HG03103 (cell line): ENCODE measurements around the gene PRRC2A.
A peak's percentile ranks its signal among the peaks of the same experiment; 100 is the strongest.

Experiments used
- ATAC-seq: cut with Tn5 transposase; IDR thresholded peaks from one replicate; pipeline ENCODE4 v1.9.1; 2021; ENCODE audit warnings: low read depth; ENCODE audit not compliant: unreplicated experiment

The PRRC2A gene

GRCh38 chr6:31643818-31644454 is 23.4 kb downstream of the PRRC2A start:
- ATAC-seq = no peak

- ATAC-seq = no peak
Measured at GRCh38 chr6:31645325-31645724, 24.8 kb downstream of the PRRC2A start.

DNA sequence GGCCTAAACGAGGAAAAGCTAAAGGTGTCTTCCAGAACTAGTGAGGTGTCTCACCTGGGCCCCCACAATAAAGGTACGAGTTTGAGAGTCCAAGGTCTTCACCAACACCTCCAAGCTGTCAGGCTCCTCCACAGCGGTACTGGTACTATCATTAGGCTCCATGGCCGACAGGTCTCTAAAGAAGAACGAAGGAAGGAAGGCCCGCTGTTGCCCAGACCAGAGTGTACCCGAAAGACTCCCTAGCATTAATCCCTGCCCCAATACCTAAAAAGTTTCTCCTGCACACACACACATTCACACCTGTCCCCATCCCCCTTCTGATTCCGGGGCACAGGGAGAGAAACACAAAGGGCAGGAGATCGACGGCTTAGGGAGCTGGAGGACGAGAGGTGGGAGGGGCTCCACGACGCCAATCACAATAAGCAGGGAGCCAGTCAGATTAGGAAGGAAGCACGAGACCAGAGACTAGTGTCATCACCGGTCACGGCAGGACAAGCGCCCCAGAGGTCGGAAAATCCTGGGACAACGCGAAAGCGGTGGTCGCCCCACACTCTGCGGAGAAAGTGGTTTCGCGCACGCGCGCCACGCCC is 31.2 kb downstream of the PRRC2A start:
- ATAC-seq = peak; percentile 26

DNA sequence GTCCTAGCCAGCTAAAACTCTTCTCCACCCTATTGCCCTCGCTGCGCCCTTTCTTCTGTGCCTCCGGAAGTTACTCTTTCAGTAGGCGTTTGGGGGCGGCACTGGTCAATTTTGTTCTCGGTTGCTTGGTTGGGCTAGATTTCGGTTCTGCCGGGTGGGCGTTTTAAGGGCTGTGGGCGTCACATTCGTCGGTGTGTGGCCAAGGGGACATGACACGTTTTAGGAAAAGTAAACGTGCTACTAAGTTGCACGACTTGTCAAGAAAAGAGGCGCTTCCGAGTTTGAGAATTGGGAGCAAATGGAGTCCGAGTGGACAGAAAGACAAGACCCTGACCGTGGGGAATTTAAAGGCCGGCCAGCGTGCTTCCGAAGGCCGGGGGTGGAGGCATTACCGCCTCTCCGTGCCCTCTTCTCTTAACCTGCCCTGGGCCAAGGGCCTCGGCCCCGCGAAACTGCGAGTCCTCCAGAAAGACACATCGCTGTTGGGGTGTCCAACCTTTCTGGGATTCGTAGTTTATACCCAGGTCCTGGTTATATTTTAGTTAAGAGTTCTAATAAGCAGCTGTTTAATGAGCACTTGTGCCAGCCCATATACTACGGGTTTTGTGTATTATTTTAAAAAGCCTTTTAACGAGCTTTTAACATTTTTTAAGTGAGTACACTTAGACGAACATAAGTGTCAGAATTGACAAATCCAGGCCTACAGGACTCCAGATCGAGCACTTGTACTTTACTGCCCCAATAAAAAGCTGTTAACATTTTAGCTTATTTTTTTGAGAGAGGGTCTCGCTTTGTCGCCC is 32.6 kb downstream of the PRRC2A start:
- ATAC-seq = peak; percentile 49

- ATAC-seq = no peak
Measured at GRCh38 chr6:31654574-31655348, 34.2 kb downstream of the PRRC2A start.

GRCh38 chr6:31655349-31656237 is 35.1 kb downstream of the PRRC2A start, which contains the start of gene APOM:
APOM (plus strand) TSS chr6:31655894; CDS start chr6:31655967, 73 bp downstream.
- ATAC-seq = no peak

- no peak for ATAC-seq
Measured at GRCh38 chr6:31657406-31658157, 37.1 kb downstream of the PRRC2A start.

GRCh38 chr6:31658158-31658688 is 37.7 kb downstream of the PRRC2A start:
- no peak for ATAC-seq

DNA sequence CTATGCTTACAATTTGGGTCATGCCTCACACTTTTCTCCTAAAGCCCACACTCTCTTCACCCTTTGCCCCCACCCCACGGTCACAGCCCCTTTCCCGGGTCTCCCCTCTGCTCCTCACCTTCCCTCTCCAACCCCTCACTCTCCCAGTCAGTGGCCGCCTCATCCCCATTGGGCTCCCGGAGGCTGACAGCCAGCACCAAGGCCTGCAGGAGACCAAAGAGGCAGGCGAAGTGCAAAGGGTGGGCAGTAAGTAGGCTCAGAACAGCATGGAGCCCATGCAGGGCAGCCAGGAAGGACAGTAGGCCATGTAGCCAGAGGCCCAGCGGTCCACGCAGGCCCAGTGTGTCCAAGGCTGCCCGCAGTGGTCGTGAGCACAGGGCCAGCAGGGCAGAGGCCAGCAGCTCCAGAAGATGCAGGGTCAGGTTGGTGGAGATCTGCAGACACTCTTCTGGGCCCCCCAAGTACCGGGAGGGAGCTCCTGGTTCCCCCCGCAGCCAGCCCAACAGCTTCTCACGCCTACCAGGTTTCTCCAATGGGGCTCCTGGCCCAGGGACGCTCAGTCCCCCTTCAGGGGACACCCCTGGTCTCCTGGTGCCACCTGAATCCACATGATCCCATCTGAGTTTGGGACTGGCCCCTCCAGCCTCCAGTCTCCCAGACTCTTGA is 38.6 kb downstream of the PRRC2A start:
- no peak for ATAC-seq

DNA sequence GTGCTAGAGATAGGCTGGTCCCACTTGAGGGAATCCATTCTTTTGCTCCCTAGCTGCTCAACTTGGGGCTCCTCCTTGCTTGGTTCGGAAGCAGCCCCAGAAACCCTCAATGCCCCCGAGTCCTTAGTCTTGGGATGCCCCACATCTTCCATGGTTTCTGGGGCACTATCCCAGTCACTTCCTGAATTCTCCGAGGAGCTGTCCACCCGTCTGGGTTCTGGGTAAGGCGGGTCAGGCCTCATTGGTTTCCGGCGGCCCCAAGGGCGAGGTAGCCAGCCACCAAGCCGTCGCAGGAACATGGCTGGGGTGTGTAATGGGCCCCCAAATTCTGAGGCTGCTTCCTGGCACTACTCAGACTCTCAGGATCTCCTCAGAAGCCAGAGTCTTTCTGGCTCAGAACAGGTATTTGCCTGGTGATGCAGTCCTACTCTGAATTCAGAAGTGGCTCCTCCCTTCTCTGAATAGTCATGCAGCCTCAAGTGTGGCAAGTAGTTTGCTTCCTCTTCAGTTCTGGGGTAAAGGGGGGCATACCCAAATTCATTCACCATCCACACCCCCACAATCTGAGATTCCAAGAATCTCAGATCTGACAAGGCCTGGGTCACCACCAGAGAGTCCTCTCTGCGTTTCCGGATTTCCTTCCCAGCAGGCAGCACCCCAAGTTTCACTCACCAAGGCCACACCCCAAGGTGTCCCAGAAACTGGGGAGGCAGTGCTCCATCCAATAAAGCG is 39.3 kb downstream of the PRRC2A start:
- ATAC-seq = no peak

- no peak for ATAC-seq
Measured at GRCh38 chr6:31660381-31661261, 40.1 kb downstream of the PRRC2A start, which contains the start of gene C6orf47. C6orf47 (minus strand) TSS chr6:31660778; CDS start chr6:31659947, 831 bp downstream.

DNA sequence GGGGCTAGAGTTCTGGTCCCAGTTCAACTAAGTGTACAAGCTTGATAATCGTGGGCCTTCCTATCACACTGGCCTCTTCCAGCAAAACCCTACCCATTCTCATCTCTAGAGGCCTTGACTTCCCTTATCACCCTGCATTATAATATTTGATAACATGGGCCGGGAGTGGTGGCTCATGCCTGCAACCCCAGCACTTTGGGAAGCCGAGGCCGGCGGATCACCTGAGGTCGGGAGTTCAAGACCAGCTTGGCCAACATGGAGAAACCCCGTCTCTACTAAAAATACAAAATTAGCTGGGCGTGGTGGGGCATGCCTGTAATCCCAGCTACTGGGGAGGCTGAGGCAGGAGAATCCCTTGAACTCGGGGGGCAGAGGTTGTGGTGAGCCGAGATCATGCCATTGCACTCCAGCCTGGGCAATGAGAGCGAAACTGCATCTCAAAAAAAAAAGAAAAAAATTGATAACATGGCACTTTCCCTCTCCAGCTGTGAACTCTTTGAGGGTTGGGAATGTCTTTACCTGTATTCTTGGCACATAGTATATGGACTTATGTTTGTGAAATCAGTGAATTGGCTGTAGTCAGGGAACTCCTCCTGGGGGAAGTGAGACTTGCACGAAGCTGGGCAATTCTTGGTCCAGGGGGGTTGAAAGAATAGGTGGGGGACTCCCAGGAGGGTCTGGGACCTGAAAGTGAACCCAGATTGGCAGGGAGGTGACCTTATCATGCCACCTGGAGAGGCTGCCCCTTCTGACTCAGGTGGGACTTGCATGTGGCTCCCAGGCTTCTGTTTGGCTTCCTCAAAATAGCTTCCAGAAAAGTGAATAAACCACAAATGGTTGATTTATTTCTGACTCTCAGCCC is 41.0 kb downstream of the PRRC2A start:
- ATAC-seq = no peak

GRCh38 chr6:31662124-31662723 is 41.7 kb downstream of the PRRC2A start:
- ATAC-seq = no peak

GRCh38 chr6:31663126-31663960 is 42.8 kb downstream of the PRRC2A start:
- no peak for ATAC-seq
